DMS 273 (cell line): ENCODE measurements around the gene PTPRN2.
"Not testable (repeated sequence)": the region's sequence is repeated elsewhere in the genome, so short reads cannot be mapped to it uniquely, and the experiment has no call there.

ENCODE experiments used
- DNase-seq: peaks from one replicate; lab custom pipeline; 2025; ENCODE audit not compliant: unreplicated experiment; lab: John Stamatoyannopoulos, UW

The PTPRN2 gene

GRCh38 chr7:157574120-157574825 lies 1013.4 kb downstream of the PTPRN2 start:
- DNase-seq, result no peak

GRCh38 chr7:157573244-157573643 lies 1014.4 kb downstream of the PTPRN2 start:
- DNase-seq, result no peak

GRCh38 chr7:157572622-157573021 lies 1015.0 kb downstream of the PTPRN2 start:
- DNase-seq, result no peak

GRCh38 chr7:157570531-157571200 lies 1017.0 kb downstream of the PTPRN2 start:
- no peak for DNase-seq

DNA sequence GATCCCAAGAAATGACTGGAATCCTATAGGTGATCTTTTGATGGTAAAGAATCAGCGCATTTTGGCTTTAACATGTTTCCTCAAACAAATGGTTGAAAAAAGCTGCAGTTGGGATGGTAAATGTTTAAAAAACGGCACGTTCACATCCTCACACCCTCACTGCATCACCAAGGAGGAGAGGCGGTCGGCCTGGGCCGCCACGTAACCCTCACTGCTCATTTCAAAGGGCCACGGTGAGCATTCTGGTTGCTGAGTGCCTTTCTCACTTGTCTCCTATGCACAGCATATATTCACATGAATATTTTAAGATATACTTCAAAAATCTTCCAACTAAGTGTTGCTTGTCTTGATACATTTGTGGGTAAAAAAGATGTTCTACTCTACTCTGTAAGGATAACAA lies 1017.7 kb downstream of the PTPRN2 start:
- no peak for DNase-seq

GRCh38 chr7:157568770-157569584 lies 1018.6 kb downstream of the PTPRN2 start:
- peak; percentile 37 for DNase-seq

DNA sequence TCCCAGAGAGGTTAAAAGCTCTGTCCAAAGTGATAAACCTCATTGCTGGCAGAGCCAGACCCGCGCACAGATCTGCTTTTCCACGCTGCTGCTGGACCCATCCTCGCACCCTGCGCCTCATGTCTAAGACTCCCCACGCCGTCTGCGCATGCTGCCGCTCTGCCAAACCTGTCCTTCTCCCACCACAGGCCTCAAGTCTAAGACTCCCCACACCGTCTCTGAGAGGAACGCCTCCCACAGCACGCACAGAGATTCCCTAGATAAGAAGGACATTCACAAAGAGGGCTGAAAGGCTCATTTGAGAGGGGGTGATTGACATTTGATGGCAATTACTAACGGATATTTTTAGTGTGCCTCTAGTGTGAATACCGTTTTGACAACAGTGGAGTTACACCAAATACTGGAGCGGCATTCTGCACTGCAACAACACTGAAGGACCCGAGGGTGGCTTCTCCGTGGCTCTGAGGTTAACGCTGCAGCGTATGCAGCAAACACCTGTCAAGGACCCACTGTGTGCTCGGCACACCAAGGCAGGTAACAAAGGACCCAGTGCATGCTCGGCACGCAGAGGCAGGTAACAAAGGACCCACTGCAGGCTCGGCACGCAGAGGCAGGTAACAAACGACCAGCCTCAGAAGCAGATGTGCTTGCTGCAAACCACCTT lies 1019.4 kb downstream of the PTPRN2 start:
- no peak for DNase-seq

- DNase-seq, result no peak
These were observed 1020.0 kb downstream of the PTPRN2 start for GRCh38 chr7:157567666-157568065.

DNA sequence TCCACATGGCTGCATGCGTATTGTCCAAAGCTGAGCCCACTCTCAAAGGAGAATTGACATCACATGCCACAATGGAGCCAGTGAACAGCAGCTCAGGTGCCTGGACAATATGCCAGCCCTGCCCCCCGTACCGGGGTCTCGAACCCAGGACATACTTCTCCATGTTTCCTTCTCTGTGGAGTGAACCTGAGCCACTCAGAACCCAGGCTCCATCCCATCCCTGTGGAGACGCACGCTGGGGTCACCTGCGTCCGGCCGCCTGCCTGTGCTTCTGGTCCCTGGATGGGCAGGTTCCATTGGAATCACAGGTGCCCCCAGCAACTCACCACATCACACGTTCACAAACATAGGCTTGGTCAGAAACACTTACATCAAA lies 1021.0 kb downstream of the PTPRN2 start:
- DNase-seq, result no peak

- no peak for DNase-seq
These were observed 1021.5 kb downstream of the PTPRN2 start for GRCh38 chr7:157565981-157566630.

DNA sequence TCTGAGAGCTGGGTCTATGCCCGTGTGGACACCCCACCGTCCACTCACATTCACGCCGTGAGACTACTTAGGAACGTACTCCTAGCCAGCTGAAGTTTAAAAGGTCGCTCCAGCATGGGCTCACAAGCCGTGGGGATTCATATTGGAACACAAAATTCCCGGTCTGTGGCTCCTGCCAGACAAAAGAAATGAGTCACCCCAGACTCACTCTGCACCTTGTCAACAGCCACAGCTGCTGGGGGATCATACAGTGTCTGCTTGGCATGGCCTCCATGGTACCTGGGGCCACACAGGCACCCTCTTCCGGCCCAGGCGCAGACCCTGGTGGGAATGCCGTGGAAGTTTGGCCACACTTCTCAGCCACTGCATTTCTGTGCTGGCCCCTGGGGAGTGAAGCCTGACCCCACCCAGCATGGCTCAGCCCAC lies 1022.4 kb downstream of the PTPRN2 start:
- DNase-seq, result no peak

DNA sequence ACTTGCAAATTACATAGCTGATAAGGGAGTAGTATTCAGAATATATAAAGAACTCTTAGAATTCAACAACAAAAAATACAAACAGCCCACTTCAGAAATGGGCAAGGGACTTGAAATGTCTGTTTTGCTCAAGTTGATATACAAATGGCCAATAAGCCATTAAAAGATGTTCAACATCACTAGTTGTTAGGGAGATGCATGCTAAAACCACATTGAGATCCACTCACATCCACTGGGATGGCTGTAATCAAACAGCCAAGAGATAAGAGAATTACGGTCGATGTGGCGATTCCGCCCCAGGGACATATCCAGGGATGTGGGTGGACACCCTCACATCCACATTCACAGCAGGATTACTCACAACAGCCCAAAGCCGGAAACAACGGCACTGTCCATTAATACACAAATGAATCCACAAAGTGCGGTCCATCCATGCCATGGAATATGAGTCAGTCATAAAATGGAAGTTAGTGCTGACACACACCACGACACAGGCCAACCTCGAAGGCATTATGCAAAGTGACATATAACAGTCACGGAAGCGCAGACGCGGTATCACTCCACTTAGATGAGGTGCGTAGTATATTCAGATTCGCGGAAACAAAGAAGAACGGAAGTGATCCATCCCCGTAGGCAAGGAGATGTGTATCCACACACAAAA lies 1023.0 kb downstream of the PTPRN2 start:
- no peak for DNase-seq

DNA sequence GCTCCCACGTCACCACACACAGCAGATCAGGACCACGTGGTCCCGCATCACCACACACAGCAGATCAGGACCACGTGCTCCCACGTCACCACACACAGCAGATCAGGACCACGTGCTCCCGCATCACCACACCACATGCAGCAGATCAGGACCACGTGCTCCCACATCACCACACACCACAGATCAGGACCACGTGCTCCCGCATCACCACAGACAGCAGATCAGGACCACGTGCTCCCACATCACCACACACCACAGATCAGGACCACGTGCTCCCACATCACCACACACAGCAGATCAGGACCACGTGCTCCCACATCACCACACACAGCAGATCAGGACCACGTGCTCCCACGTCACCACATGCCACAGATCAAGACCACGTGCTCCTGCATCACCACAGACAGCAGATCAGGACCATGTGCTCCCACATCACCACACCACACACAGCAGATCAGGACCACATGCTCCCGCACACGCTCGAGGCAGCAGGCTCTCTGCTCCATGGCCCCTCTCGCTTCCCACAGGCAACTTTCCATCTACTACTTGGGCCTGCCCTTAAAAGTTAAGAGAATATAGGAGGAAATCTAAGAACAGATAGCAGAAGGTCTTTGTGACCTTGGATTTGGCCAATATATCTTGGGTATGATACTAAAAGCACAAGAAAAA lies 1024.0 kb downstream of the PTPRN2 start:
- DNase-seq, result not testable (repeated sequence)

GRCh38 chr7:157562522-157563398 lies 1024.9 kb downstream of the PTPRN2 start:
- not testable (repeated sequence) for DNase-seq

DNA sequence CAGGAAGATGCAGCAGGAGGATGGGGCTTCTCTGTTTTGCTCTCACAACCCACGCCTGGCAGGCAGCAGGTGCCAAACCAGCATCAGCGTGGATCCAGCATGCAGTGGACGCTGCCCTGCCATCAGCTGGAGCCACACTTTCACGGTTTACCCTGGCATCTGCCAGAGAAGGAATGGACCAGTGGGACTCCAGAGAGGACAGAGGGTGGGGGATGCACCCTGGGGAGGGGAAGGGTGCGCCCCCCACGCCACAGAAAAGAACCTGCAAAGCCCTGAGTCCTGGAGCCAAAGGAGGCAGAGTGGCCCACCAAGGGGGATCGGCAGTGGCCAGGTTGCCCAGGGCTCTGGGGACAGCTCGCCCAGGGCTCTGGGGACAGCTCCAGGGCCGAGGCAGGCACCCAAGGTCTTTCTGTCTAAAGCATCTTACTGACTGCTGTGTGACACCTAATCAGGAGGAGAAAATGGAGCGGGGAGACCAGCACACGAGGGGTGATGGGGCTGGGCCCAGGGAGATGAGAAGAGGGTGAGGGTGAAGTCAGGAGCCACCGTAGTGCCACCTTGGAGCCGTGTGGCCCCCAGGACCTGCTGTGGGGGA lies 1025.7 kb downstream of the PTPRN2 start:
- DNase-seq, result no peak

- DNase-seq, result no peak
These were observed 1026.2 kb downstream of the PTPRN2 start for GRCh38 chr7:157561523-157561785.

- no peak for DNase-seq
These were observed 1026.7 kb downstream of the PTPRN2 start for GRCh38 chr7:157560710-157561522.

- no peak for DNase-seq
These were observed 1027.4 kb downstream of the PTPRN2 start for GRCh38 chr7:157560258-157560654.
